GM12864 (cell line): ENCODE results near the gene KCTD3.

ENCODE experiments used
- DNase-seq: peaks from one replicate; pipeline ENCODE4 v3.0.0-alpha.2; 2011; ENCODE audit warnings: low read depth
- H3K4me3 ChIP-seq: 2 replicates; pipeline ENCODE4 v1.5.1; 2011; ENCODE audit warnings: mild to moderate bottlenecking, low read depth, low read length, control low read depth
- TF ChIP-seq, protein P1 (sequence below): IDR thresholded peaks from 2 replicates; pipeline ENCODE4 v1.5.1; 2011; ENCODE audit warnings: low read depth, mild to moderate bottlenecking, moderate library complexity, low read length, control low read depth, inconsistent platforms; ENCODE audit errors: missing control alignments

The KCTD3 gene

DNA sequence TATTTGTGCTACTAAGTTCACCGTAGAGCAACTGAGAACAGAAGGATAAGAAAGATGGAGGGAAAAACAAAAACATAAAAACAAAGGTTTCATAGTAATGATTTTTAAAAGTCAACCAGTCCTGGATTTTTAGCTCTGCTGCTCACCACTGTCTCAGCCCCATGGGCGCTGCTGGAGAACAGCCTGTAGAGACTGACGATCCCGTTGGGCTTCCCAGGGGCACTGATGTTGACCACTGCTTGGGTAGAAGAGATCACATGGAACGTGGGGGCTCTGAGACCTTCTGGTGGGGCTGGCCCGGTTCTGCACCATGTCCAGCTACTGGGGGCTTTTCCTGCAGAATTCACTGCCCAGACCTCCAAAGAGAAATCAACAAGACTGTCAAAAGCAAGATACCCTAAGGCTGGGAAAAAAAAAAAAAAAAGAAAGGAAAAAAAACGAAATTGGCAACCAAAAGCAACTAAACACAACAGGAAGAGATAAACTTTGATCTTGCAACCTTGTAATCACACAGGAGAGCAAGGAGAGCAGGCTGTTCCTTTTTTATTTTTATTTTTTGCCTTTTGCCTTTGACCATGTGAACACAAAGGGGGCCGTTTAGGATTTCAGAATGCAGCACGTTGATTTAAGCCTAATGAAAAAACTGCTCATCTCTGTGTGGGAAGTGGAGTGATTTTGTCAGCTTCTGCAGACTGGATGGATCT lies 83.5 kb downstream of the KCTD3 start:
- TF ChIP-seq, protein P1, sequence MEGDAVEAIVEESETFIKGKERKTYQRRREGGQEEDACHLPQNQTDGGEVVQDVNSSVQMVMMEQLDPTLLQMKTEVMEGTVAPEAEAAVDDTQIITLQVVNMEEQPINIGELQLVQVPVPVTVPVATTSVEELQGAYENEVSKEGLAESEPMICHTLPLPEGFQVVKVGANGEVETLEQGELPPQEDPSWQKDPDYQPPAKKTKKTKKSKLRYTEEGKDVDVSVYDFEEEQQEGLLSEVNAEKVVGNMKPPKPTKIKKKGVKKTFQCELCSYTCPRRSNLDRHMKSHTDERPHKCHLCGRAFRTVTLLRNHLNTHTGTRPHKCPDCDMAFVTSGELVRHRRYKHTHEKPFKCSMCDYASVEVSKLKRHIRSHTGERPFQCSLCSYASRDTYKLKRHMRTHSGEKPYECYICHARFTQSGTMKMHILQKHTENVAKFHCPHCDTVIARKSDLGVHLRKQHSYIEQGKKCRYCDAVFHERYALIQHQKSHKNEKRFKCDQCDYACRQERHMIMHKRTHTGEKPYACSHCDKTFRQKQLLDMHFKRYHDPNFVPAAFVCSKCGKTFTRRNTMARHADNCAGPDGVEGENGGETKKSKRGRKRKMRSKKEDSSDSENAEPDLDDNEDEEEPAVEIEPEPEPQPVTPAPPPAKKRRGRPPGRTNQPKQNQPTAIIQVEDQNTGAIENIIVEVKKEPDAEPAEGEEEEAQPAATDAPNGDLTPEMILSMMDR = no peak
- DNase-seq = no peak
- H3K4me3 ChIP-seq = no peak overlapping the region

DNA sequence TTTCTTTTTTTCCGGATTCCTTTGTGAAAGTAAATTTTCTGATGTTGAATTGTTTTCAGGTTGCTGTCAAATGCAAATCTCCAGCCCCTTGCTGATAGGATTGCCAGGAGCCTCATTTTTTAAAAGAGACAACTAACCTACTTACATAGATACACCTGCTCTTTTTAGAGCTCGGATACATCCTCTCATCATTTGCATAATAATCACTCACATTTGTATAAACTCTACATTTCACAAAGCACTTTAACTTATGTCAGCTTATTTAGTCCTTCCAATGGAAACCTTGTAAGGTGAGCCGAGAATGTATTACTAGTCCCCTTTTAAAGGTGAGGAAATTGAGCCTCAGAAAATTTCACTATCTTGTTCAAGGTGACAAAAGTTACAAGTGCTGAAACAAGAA lies 84.8 kb downstream of the KCTD3 start:
- H3K4me3 ChIP-seq = no peak overlapping the region
- DNase-seq = no peak
- TF ChIP-seq, protein P1 = no peak

DNA sequence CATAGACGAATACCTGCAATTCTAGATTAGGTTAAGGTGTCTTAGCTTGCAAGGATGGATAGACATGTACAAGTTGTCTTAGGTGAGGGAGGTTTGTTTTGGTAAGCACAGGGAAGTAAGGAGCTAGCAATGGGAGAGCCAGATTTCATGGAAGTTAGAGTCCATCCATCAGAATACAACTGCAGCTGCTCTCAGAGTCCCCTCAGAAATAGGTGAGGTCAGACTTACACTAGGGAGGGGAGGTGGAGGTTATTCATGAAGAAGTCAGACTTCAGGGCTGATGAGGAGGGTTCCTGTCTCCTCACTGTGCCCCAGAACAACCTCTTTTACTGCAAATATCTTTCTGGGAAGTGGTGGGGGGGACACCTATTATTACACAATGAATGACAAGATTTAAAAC lies 85.3 kb downstream of the KCTD3 start:
- no peak for DNase-seq
- no peak overlapping the region for H3K4me3 ChIP-seq
- TF ChIP-seq, protein P1 = no peak

DNA sequence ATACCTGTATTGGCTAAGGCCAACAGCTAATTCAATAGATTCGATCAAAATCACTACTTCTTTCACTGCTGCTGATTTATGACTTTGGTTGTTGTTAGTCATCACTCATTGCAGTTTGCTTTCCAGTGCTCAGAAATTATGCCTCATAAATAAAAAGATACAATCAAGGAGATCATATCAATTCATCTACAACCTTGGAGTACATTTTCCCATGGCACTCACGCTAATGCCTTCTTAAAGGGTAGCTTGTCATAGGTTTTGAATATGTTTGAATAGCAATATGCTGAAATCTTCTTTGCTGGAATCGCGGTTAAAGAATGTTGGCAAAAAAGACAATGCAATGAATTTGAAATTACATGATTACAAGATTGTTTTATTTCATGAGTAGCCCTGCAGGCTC lies 89.9 kb downstream of the KCTD3 start:
- TF ChIP-seq, protein P1 = no peak
- no peak overlapping the region for H3K4me3 ChIP-seq
- DNase-seq = no peak

DNA sequence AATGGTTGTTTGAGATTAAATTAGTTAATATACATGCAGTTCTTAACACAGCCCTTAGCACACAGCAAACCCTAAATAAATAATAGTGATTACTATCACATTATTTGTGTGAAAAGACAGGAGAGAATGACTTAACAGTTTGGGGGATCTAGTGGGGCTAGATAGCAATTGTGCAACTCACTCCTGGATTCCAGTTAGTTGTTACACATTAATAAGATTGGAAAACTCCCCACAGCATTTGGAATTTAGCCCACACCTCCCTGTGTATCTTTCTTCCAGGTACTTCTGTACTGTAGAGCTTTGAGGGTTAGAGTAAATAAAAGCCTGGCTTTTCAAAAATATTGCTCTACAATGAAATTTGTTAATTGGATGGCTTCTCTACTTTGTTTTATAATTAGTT lies 93.2 kb downstream of the KCTD3 start:
- no peak for DNase-seq
- TF ChIP-seq, protein P1 = no peak
- H3K4me3 ChIP-seq = no peak overlapping the region

DNA sequence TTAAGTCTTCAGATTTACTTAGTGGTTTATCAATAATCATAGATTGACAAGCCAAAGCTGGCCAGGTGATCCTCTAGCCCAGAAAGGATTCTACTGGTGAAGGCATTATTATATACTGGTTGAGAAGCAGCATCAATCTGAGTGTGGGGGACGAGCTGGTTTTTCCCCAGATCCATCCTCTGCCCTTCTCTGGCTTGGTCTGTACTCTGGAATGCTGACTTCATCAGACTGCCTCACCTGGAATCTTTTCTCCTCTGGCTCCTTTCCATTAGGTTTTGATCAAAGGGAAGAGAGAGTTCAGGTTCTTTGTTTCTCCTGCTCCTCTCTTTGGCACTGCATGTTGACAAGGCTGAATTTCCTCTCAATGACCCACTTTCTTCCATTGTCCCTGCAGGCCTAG lies 93.9 kb downstream of the KCTD3 start:
- no peak for DNase-seq

More for the DNA sequence above, 93.9 kb downstream of the KCTD3 start:
- no peak overlapping the region for H3K4me3 ChIP-seq
- TF ChIP-seq, protein P1 = no peak
